HEK293T (cell line): ENCODE results near the gene ERCC8.

Experiments
- CTCF ChIA-PET: fragments of 350-600 bp; formaldehyde crosslinking; extraction: SDS; loops from one replicate; lab custom pipeline; 2021; ENCODE audit warnings: antibody characterized with exemption, inconsistent platforms; lab: Yijun Ruan, JAX
- POLR2A ChIA-PET: fragments of 350-600 bp; formaldehyde crosslinking; extraction: SDS; loops from one replicate; lab custom pipeline; 2020; ENCODE audit warnings: antibody characterized with exemption, inconsistent platforms; lab: Yijun Ruan, JAX
- DNase-seq: peaks from one replicate; pipeline ENCODE4 v3.0.0; 2012; ENCODE audit warnings: mixed read lengths; ENCODE audit errors: extremely low spot score
- ARNT ChIP-seq: fragments of 450-650 bp; IDR thresholded peaks from 2 replicates; pipeline ENCODE4 v1.6.1; 2017; ENCODE audit warnings: mild to moderate bottlenecking
- BHLHE40 ChIP-seq: fragments of 450-650 bp; IDR thresholded peaks from 2 replicates; pipeline ENCODE4 v1.6.1; 2016; ENCODE audit warnings: mild to moderate bottlenecking, moderate library complexity, borderline replicate concordance
- CTBP1 ChIP-seq: fragments of 450-650 bp; IDR thresholded peaks from 2 replicates; pipeline ENCODE4 v1.6.1; 2016; ENCODE audit warnings: borderline replicate concordance
- ELF4 ChIP-seq: fragments of 450-650 bp; IDR thresholded peaks from 2 replicates; pipeline ENCODE4 v1.6.1; 2017; ENCODE audit warnings: antibody characterized with exemption
- FOXA1 ChIP-seq: fragments of 450-650 bp; IDR thresholded peaks from 2 replicates; pipeline ENCODE4 v1.6.1; 2016; ENCODE audit warnings: mild to moderate bottlenecking
- FOXK2 ChIP-seq: fragments of 450-650 bp; IDR thresholded peaks from 2 replicates; pipeline ENCODE4 v1.6.1; 2016; ENCODE audit warnings: mild to moderate bottlenecking
- FOXM1 ChIP-seq: fragments of 450-650 bp; IDR thresholded peaks from 2 replicates; pipeline ENCODE4 v1.6.1; 2017; ENCODE audit warnings: mild to moderate bottlenecking, borderline replicate concordance
- HDGF ChIP-seq: fragments of 450-650 bp; IDR thresholded peaks from 2 replicates; pipeline ENCODE4 v1.6.1; 2017; ENCODE audit warnings: antibody characterized with exemption, borderline replicate concordance
- L3MBTL2 ChIP-seq: fragments of 450-650 bp; conservative IDR thresholded peaks from 2 replicates; pipeline ENCODE4 v1.6.1; 2016; ENCODE audit warnings: mild to moderate bottlenecking
- LEF1 ChIP-seq: fragments of 450-650 bp; IDR thresholded peaks from 2 replicates; pipeline ENCODE4 v1.6.1; 2017; ENCODE audit warnings: mild to moderate bottlenecking, borderline replicate concordance
- NFRKB ChIP-seq: fragments of 450-650 bp; IDR thresholded peaks from 2 replicates; pipeline ENCODE4 v1.6.1; 2016; ENCODE audit warnings: mild to moderate bottlenecking, moderate library complexity
- PKNOX1 ChIP-seq: fragments of 450-650 bp; IDR thresholded peaks from 2 replicates; pipeline ENCODE4 v1.6.1; 2016
- SP1 ChIP-seq: fragments of 450-650 bp; IDR thresholded peaks from 2 replicates; pipeline ENCODE4 v1.6.1; 2017
- SUZ12 ChIP-seq: fragments of 450-650 bp; IDR thresholded peaks from 2 replicates; pipeline ENCODE4 v1.6.1; 2016; ENCODE audit warnings: mild to moderate bottlenecking
- TARDBP ChIP-seq: fragments of 450-650 bp; IDR thresholded peaks from 2 replicates; pipeline ENCODE4 v1.6.1; 2016
- ZNF384 ChIP-seq: fragments of 450-650 bp; IDR thresholded peaks from 2 replicates; pipeline ENCODE4 v1.6.1; 2016

ERCC8 gene

GRCh38 chr5:60891667-60892066 lies 53.2 kb downstream of the ERCC8 start:
- no peak for DNase-seq
- ChIA-PET CTCF (no interaction called here), POLR2A (no interaction called here)
- no peak for TF ChIP-seq CTBP1
- TF ChIP-seq HDGF: no peak
- no peak for TF ChIP-seq ELF4
- no peak for TF ChIP-seq FOXA1

GRCh38 chr5:60888359-60889061 lies 56.4 kb downstream of the ERCC8 start:
- ChIA-PET POLR2A (no interaction called here), CTCF (no interaction called here)
- TF ChIP-seq TARDBP (no peak), NFRKB (no peak), ARNT (no peak), ELF4 (no peak), L3MBTL2 (no peak), SP1 (no peak), HDGF (no peak), SUZ12 (no peak)
- no peak for DNase-seq

- no peak for DNase-seq
- ChIA-PET CTCF (interaction anchor here (0.6 kb wide), 1 partner anchor 80 kb away, joined by 3 read pairs; no protein-coding TSS in a partner anchor), POLR2A (no interaction called here)
- TF ChIP-seq FOXK2 (no peak), ARNT (no peak)
Observed at GRCh38 chr5:60887746-60888145, 57.1 kb downstream of the ERCC8 start.

GRCh38 chr5:60887096-60887495 lies 57.8 kb downstream of the ERCC8 start:
- POLR2A ChIA-PET: no interaction called here
- no peak for TF ChIP-seq FOXA1
- TF ChIP-seq SP1: no peak
- no peak for TF ChIP-seq ELF4
- TF ChIP-seq TARDBP: no peak
- no peak for TF ChIP-seq ARNT
- TF ChIP-seq PKNOX1: no peak
- TF ChIP-seq SUZ12: no peak
- no peak for TF ChIP-seq CTBP1
- no peak for DNase-seq
- CTCF ChIA-PET: interaction anchor here (0.6 kb wide), 1 partner anchor 79 kb away, joined by 3 read pairs; no protein-coding TSS in a partner anchor

- TF ChIP-seq CTBP1: no peak
- TF ChIP-seq ELF4: no peak
- TF ChIP-seq BHLHE40: no peak
- no peak for TF ChIP-seq SP1
- TF ChIP-seq ARNT: no peak
- no peak for TF ChIP-seq PKNOX1
- no peak for TF ChIP-seq FOXM1
- TF ChIP-seq TARDBP: no peak
- no peak for TF ChIP-seq FOXA1
- TF ChIP-seq FOXK2: no peak
- TF ChIP-seq ZNF384: no peak
- TF ChIP-seq HDGF: no peak
- TF ChIP-seq NFRKB: no peak
- no peak for TF ChIP-seq L3MBTL2
- no peak for TF ChIP-seq LEF1
- TF ChIP-seq SUZ12: no peak
- ChIA-PET CTCF (no interaction called here), POLR2A (no interaction called here)
- DNase-seq: no peak
Observed at GRCh38 chr5:60886158-60886557, 58.7 kb downstream of the ERCC8 start.

GRCh38 chr5:60883229-60883628 lies 61.6 kb downstream of the ERCC8 start:
- ChIA-PET POLR2A (no interaction called here), CTCF (no interaction called here)
- DNase-seq: no peak
- TF ChIP-seq FOXK2 (no peak), PKNOX1 (no peak), CTBP1 (no peak), NFRKB (no peak), LEF1 (no peak), FOXA1 (no peak), ZNF384 (no peak), HDGF (no peak), TARDBP (no peak), BHLHE40 (no peak), FOXM1 (no peak), ELF4 (no peak)

- DNase-seq: no peak
- ChIA-PET CTCF (no interaction called here), POLR2A (no interaction called here)
- no peak for TF ChIP-seq ARNT
- no peak for TF ChIP-seq NFRKB
- no peak for TF ChIP-seq FOXK2
- no peak for TF ChIP-seq FOXA1
- TF ChIP-seq ZNF384: no peak
- TF ChIP-seq LEF1: no peak
- no peak for TF ChIP-seq HDGF
- no peak for TF ChIP-seq BHLHE40
- no peak for TF ChIP-seq SUZ12
- TF ChIP-seq SP1: no peak
- TF ChIP-seq ELF4: no peak
- TF ChIP-seq L3MBTL2: no peak
- TF ChIP-seq FOXM1: no peak
- no peak for TF ChIP-seq TARDBP
- no peak for TF ChIP-seq CTBP1
- TF ChIP-seq PKNOX1: no peak
Observed at GRCh38 chr5:60872892-60873291, 72.0 kb downstream of the ERCC8 start.
